ENCODE measurements around the gene PCBP3. TPM values are rescaled to one million over a fixed set of nuclear protein-coding genes. Genes with fewer than 3 reads are reported as not detected.

Gene PCBP3
- total and polyA plus RNA-seq, 2 donors from 2014 or later: 2.3 to 5.4 TPM

DNA sequence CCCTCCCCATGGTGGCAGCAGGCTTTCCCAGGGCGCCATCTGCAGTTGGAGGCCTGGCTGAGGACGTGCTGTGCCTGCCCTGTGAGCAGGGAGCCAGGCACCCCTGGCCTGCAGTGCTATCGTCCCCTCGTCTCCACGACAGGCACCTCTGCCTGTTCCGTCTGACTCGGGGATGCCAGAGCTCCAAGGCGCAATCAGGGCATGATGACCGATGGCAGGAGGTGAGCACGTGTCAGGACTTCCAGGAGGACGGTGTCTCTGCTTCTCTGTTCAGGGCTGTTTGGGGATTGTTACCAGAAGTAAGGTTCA, 125.2 kb downstream of the PCBP3 start:
- FAIRE-seq: no peak
- Histone ChIP-seq H3K27ac (ENCODE audit: low read depth in 2 of 2, low read length in 2 of 2) (no peak overlapping the region), H3K4me3 (ENCODE audit: low read length in 3 of 3) (no peak overlapping the region), H3K27me3 (ENCODE audit: control insufficient read depth, insufficient read depth, low read length) (no peaks in the 10 kb centered on the region), H3K36me3 (ENCODE audit: control insufficient read depth in 2 of 3, insufficient read depth in 3 of 3, low read length in 3 of 3) (no peaks in the 10 kb centered on the region), H3K9me3 (ENCODE audit: control insufficient read depth in 2 of 3, insufficient read depth in 1 of 3, low read length in 3 of 3) (peaks cover 0 to 4% (median 0%) of the 10 kb centered on the region in 3 donors), H3K4me1 (ENCODE audit: control insufficient read depth in 2 of 3, insufficient read depth in 2 of 3, low read depth in 1 of 3, low read length in 3 of 3) (no peaks in the 10 kb centered on the region), H3K9ac (ENCODE audit: low read length in 3 of 3) (no peak overlapping the region)
- TF ChIP-seq CTCF (IDR thresholded peaks at IDR 0.05; ENCODE audit: borderline replicate concordance, extremely low read depth, insufficient read depth): no peak
- intact Hi-C loops (cut with DNase I): no loop called here
- DNase-seq: no peak

DNA sequence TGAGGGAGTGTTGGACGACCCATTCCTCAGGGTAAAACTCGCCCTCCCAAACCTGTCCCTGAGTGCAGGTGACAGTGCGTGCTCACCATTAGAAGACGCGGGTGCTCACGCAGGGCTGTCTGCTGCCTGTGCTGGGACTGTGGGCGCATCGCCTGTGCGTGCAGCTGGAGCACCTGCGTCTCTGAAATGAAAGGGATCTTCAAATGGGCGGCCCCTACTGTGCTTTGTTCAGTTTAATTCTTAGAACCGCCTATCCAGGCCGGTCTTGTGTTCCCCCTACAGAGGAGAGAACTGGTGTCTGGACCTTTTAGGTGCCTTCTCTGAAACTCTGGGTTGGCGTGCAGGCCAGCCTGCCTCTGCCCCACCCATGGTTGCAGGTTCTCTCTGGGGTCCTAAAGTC, 125.8 kb downstream of the PCBP3 start:
- H3K27ac ChIP-seq (ENCODE audit: low read depth in 2 of 2, low read length in 2 of 2): no peak overlapping the region
- DNase-seq: no peak
- intact Hi-C loops (cut with DNase I): no loop called here
- no peaks in the 10 kb centered on the region for H3K36me3 ChIP-seq (ENCODE audit: control insufficient read depth in 2 of 3, insufficient read depth in 3 of 3, low read length in 3 of 3)
- H3K27me3 ChIP-seq (ENCODE audit: control insufficient read depth, insufficient read depth, low read length): no peaks in the 10 kb centered on the region
- no peak overlapping the region for H3K9ac ChIP-seq (ENCODE audit: low read length in 3 of 3)
- no peak for FAIRE-seq
- no peak overlapping the region for H3K4me3 ChIP-seq (ENCODE audit: low read length in 3 of 3)
- TF ChIP-seq CTCF (IDR thresholded peaks at IDR 0.05; ENCODE audit: borderline replicate concordance, extremely low read depth, insufficient read depth): no peak
- no peaks in the 10 kb centered on the region for H3K4me1 ChIP-seq (ENCODE audit: control insufficient read depth in 2 of 3, insufficient read depth in 2 of 3, low read depth in 1 of 3, low read length in 3 of 3)
- H3K9me3 ChIP-seq (ENCODE audit: control insufficient read depth in 2 of 3, insufficient read depth in 1 of 3, low read length in 3 of 3): peaks cover 0 to 6% (median 0%) of the 10 kb centered on the region in 3 donors

- FAIRE-seq (no peak), DNase-seq (no peak)
- Histone ChIP-seq H3K27ac (ENCODE audit: low read depth in 2 of 2, low read length in 2 of 2) (no peak overlapping the region), H3K4me1 (ENCODE audit: control insufficient read depth in 2 of 3, insufficient read depth in 2 of 3, low read depth in 1 of 3, low read length in 3 of 3) (no peaks in the 10 kb centered on the region), H3K9ac (ENCODE audit: low read length in 3 of 3) (no peak overlapping the region), H3K9me3 (ENCODE audit: control insufficient read depth in 2 of 3, insufficient read depth in 1 of 3, low read length in 3 of 3) (peaks cover 0 to 6% (median 0%) of the 10 kb centered on the region in 3 donors), H3K36me3 (ENCODE audit: control insufficient read depth in 2 of 3, insufficient read depth in 3 of 3, low read length in 3 of 3) (no peaks in the 10 kb centered on the region), H3K27me3 (ENCODE audit: control insufficient read depth, insufficient read depth, low read length) (no peaks in the 10 kb centered on the region), H3K4me3 (ENCODE audit: low read length in 3 of 3) (no peak overlapping the region)
- TF ChIP-seq CTCF (IDR thresholded peaks at IDR 0.05; ENCODE audit: borderline replicate concordance, extremely low read depth, insufficient read depth): no peak
- intact Hi-C loops (cut with DNase I): no loop called here
Observed at GRCh38 chr21:45769896-45770295, 126.4 kb downstream of the PCBP3 start.

DNA sequence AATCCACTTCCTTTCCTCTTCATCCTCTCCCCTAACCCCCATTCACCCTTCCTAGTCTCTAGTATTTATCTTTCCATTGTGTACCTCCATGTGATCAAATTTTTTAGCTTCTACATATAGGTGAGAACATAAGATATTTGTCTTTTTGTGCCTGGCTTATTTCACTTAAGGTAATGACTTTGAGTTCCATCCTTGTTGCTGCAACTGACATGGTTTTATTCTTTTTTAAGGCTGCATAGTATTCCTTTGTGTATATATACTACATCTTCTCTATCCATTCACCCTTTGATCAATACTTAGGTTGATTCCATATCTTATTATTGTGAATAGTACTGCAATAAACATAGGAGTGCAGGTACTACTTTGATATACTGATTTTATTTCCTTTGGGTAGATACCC, 128.7 kb downstream of the PCBP3 start:
- H3K36me3 ChIP-seq (ENCODE audit: control insufficient read depth in 2 of 3, insufficient read depth in 3 of 3, low read length in 3 of 3): no peaks in the 10 kb centered on the region
- no peaks in the 10 kb centered on the region for H3K27me3 ChIP-seq (ENCODE audit: control insufficient read depth, insufficient read depth, low read length)
- no peak for TF ChIP-seq CTCF (IDR thresholded peaks at IDR 0.05; ENCODE audit: borderline replicate concordance, extremely low read depth, insufficient read depth)
- H3K4me3 ChIP-seq (ENCODE audit: low read length in 3 of 3): no peak overlapping the region
- H3K4me1 ChIP-seq (ENCODE audit: control insufficient read depth in 2 of 3, insufficient read depth in 2 of 3, low read depth in 1 of 3, low read length in 3 of 3): no peaks in the 10 kb centered on the region
- intact Hi-C loops (cut with DNase I): no loop called here
- peaks cover 0 to 13% (median 2%) of the 10 kb centered on the region in 3 donors for H3K9me3 ChIP-seq (ENCODE audit: control insufficient read depth in 2 of 3, insufficient read depth in 1 of 3, low read length in 3 of 3)
- no peak for FAIRE-seq
- H3K9ac ChIP-seq (ENCODE audit: low read length in 3 of 3): no peak overlapping the region
- no peak for DNase-seq
- no peak overlapping the region for H3K27ac ChIP-seq (ENCODE audit: low read depth in 2 of 2, low read length in 2 of 2)

All from kidney (tissue), 14 donors.